GM04503 (cell line): Measurements from ENCODE around the gene KMT2D.

Experiments
- DNase-seq: peaks from one replicate; pipeline ENCODE4 v3.0.0-alpha.2; 2012; ENCODE audit warnings: low read depth

Gene KMT2D

DNA sequence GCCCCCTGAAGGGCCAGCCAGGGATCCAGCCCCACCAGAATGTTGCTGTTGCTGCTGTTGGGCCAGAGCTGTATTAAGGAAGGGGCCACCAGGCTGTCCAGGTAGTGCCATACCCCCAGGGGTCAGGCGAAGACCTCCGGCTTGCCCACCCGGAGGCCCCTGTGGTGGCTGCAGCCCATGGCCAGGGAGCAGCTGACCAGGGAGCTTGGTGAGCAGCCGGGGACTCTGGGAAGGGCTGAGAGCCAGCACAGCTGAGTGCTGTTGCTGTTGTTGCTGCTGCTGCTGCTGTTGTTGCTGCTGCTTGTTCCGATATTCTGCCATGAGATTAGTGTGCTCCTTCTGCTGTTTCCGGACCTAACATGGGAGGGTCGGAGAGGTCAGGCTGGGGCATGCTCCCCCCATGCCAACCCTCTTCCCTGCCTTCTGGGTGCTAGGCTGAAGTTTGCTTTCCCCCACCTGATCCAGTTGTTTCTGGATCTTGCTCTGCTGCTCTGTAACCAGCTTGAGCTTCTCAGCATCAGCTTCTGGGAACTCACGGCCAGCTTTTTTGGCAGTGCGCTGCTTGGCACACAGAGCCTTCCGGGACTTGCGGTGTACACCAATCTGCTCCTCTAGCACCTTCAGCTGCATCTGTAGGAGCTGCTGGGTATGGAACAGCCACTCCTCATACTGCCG is 26.8 kb downstream of the KMT2D start:
- no peak for DNase-seq

DNA sequence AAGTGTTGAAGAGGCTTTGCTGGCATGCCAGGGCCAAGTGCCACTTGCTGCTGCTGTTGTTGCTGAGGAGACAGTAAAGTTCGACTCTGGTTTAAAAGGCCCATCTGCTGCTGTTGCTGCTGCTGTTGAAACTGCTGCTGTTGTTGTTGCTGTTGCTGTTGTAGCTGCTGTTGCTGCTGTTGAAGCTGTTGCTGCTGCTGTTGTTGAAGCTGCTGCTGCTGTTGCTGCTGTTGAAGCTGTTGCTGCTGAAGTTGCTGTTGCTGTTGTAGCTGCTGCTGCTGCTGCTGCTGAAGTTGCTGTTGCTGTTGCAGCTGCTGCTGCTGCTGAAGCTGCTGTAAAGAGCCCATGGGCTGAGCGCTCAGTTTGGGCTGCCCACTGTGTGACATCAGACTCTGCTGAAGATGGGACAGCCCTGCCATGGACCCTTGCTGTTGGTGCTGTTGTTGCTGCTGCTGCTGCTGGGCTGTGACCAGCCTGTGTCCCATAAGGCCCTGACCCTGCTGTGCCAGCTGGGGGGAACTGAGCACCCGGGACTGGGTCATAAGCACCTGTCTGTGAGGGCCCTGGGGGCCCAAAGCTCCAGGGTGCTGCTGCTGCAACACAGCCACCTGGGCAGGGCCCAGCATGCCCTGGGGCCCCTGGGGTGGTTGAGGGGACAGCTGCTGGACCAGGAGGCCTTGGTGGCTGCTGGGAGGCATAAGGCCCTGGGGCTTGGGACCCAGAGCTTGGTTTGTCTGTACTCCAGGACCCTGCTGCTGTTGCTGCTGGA is 27.7 kb downstream of the KMT2D start:
- no peak for DNase-seq

- DNase-seq = no peak
Measured at GRCh38 chr12:49032276-49032675, 28.3 kb downstream of the KMT2D start.

GRCh38 chr12:49031573-49032161 is 28.9 kb downstream of the KMT2D start:
- no peak for DNase-seq

DNA sequence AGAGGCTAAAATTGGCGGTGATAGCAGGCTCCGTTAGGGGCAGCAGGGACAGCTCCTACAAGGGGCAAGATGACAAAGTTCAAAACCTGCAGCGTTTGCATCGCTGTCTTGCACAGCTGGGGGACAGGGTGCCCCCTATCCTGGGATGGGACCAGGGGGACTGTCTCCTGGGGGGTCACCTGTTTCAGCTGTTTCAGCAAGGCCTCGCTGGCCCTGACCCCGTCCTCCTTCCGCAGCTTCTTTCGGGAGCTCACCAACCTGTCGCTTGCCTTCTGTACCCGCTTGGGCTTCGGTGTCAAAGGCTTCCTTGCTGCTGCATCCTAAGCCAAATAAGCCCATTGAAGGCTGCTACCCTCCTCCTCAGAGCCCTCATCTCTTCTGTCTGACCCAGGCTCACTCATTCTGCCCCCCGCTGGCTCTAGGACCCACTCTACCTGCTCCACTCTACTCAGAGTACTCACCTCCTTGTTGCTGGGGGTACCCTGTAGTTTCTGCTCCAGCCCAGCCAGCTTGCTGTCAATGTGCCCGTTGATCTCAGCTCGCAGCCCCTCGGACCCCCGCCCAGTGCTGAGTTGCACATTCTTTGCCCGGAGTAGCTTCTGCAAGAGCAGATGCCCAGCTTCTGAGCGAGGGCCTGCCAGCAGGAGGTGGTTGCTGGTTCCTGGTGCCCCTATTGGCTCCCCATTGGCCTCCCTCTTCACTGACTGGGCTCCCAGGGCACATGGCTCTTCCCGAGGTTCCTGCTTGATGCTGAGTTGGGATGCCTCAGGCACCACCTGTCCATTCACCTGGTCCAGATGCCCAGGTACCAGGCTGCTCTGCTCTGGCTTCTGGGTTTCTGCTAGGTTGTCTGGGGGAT is 29.7 kb downstream of the KMT2D start:
- no peak for DNase-seq

DNA sequence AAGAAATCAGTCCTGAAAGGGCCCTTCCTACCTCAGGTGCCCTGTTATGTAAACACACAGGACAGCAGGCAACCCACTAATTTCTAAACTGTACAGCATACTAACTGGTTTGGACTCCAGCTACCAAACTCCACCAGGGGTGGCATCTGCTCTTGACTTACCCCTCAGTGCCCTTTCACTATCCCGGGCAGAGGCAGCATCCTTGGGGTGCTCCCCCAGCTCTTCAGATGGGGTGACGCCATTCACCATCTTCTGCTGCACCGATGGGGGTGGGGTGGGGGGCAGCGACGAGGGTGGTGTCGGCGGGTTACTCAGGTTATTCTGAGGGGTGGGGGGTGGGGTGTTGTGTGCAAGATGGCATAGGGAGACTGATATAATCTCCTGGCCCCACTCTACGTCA is 30.5 kb downstream of the KMT2D start:
- DNase-seq = no peak

GRCh38 chr12:49028666-49029275 is 31.8 kb downstream of the KMT2D start:
- DNase-seq = no peak

DNA sequence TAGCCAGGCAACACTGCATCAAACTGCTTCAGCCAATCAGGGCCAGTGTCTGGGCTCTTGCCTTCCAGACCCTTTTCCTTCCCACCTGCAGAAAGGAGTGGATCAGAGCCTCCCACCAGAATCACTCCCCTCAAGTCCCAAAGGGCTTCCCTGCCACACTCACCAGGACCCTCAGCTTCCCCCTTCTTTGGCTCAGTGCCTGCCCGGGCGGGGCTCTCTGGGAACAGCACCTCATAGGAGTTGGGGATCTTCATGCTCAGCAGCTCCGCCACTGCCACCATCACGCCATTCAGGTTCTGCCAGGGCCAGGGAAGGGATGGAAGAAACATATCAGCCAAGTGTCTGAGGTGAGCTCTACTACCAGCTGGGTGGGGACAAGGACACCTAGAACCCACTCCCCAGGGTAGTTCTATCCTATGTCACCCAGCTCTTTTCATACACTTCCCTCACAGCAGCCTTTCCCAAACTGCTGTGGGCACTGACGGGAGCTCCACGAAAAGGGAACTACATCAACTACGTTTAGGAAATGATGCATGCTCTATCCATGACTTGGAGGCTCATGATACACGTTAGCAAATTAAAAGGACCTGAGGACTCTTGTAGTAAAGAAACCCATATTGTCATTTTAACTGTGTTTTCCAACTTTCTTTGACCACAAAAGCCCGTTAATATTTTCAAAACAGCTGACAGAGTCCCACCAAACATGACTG is 32.6 kb downstream of the KMT2D start:
- DNase-seq = no peak

GRCh38 chr12:49026678-49027480 is 33.7 kb downstream of the KMT2D start:
- no peak for DNase-seq

DNA sequence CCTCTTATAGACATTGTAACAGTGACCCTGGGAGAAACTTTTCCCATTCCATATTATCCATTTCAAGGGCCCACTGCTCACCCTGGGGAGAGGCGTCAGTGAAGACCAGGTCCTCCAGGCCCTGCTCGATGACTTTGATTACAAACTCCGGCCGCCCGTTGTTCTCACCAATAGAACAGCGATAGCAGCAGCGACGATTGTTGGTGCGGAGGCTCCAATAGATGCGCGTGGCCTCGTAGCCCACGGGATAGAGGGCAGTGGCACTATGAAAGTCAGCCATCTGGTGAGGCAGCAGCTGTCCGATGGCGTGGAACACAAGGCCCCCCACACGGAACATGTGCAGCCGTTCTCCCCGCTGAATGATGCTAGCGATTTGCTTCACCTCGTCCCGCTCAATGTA is 34.5 kb downstream of the KMT2D start:
- no peak for DNase-seq

DNA sequence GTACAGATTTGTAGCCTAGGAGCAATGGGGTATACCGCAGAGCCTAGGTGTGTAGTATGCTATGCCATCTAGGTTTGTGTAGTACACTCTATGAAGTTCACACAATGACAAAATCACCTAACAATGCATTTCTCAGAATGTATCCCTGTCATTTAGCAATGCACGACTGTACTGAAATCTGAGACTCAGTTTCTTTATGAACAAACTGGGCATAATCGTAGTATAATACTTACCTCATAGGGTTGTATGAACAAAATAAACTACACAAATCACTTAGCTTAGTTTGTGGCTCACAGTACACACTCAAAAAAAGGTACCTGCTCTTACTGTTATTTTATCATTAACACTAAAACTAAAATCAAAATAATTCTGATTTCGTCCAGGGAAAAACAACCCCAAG is 35.1 kb downstream of the KMT2D start:
- DNase-seq = no peak

DNA sequence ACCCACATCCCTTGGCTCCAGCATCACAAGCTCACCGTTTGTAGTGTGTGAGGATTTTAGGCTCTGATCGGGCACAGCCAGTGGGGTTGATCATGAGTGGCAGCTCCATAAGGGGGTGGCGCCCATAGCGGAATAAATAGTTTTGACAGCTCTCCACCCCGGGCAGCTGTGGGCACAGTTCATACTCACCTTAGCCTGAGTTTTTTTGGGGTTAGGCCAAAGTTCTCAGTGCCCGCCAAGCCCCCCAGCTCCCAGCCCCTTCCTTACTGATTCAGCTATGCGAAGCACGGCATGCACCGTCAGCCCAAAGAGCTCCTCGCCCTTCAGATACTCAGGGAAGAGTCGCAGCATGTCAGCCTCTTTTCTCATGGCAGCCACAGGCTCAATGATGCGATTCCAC is 36.1 kb downstream of the KMT2D start:
- DNase-seq = no peak

GRCh38 chr12:49023812-49024211 is 36.8 kb downstream of the KMT2D start:
- DNase-seq = no peak

DNA sequence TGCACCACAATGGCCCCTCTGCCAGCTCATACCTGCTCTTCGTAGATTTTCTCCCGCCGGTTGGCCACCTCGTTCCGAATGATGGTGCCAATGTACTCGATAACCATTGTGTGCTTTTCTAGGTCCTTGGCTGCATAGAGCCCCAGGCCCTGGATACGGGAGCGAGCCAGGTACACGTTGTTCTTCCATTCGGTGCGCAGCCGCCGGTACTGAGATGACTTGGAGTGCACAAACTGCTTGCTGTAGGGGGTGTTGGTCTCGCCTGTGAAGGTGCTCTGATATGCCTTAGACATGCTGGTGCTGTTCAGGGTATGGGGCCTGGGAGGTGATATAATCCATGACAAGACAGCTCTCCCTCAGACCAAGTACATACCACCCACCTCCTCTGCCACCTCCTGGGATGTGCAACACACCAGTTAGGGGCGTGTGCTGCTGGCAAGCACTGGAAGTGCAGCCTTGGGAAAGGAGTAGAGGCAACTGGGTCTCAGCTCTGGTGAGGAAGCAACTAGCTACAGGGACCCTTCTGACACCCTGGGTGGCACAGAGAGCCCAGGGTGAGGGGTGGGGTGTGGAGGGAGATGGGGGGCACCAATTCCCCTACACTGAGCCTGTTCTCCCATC is 37.9 kb downstream of the KMT2D start:
- no peak for DNase-seq

- no peak for DNase-seq
Measured at GRCh38 chr12:49021292-49021915, 39.2 kb downstream of the KMT2D start.

DNA sequence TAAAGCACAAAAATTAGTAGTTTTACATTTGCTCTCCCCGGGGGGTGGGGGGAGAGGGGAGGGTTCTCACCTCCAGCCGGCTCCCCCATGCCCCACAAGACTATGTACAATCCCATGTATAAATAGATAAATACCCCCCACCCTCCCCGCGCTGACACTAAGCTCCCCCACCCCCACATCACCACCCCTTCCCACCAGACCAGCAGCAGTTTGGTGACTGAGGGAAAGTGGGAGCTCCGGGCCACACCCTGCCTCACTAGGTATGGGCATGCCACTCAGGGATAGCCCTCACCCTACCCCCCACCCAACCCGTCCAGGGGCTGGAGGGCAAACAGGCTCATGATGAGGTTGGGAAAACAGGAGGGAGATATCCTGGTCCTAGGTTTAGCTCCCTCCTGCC is 40.2 kb downstream of the KMT2D start:
- no peak for DNase-seq

GRCh38 chr12:49019443-49020324 is 40.9 kb downstream of the KMT2D start:
- no peak for DNase-seq

- DNase-seq = no peak
Measured at GRCh38 chr12:49019120-49019430, 41.5 kb downstream of the KMT2D start.
